GM19397 (cell line): ENCODE results near the gene ITSN1.

ENCODE experiments used
- ATAC-seq: cut with Tn5 transposase; IDR thresholded peaks from one replicate; pipeline ENCODE4 v1.9.1; 2021; ENCODE audit warnings: mild to moderate bottlenecking, moderate library complexity; ENCODE audit not compliant: unreplicated experiment

ITSN1 gene

DNA sequence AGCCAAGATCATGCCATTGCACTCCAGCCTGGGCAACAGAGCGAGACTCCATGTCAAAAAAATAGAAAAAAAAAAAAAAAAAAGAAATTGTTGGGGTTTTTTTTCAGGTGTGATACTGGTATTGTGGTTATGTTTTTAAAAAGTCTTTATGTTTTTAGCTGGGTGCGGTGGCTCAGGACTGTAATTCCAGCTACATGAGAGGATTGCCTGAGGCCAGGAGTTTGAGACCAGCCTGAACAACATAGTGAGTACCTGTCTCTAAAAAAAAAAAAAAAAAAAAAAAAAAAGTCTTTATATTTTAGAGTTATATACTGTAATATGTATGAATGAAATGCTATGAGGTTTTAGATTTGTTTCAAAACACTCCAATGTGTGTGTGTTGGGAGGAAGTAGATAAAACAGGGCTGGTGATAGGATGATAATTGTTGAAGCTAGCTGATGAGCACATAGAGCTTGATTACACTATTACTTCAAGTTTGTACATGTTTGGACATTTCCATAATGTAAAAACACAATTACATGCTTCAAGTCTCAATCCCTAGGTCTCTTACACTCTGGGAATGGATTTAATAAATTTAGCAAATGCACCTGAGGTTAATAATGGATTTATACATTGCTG lies 303.5 kb downstream of the ITSN1 start:
- ATAC-seq, result no peak

DNA sequence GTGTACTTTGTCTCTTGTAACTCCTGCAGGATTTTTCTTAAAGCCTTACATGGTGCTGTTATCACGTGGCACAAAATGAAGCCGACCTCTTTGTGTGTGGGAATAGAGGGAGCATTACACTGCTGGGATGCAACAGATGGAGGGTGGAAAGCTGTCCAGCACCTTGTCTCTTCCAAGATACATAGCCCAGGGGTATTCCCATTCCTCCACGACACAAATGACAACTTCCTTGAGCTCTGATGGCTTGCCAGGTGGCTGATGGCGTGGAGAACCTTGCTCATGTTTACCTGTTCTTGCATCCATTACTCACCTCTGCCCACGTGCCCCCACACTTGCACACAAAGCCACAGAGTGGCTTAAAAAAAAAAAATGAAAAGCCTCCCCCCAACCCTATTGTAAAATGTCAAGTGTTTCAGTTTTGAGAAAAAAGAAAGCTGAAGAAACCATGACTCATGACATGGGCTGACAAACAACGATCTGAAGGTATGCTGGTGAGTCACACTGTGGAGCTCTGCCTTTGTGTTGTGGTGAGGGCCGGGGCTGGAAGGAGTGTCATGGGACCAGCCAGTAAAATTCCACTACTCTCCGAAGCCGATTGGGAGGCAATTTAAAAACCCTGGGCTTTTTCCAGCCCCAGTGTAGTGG lies 305.3 kb downstream of the ITSN1 start:
- peak; percentile 44 for ATAC-seq

DNA sequence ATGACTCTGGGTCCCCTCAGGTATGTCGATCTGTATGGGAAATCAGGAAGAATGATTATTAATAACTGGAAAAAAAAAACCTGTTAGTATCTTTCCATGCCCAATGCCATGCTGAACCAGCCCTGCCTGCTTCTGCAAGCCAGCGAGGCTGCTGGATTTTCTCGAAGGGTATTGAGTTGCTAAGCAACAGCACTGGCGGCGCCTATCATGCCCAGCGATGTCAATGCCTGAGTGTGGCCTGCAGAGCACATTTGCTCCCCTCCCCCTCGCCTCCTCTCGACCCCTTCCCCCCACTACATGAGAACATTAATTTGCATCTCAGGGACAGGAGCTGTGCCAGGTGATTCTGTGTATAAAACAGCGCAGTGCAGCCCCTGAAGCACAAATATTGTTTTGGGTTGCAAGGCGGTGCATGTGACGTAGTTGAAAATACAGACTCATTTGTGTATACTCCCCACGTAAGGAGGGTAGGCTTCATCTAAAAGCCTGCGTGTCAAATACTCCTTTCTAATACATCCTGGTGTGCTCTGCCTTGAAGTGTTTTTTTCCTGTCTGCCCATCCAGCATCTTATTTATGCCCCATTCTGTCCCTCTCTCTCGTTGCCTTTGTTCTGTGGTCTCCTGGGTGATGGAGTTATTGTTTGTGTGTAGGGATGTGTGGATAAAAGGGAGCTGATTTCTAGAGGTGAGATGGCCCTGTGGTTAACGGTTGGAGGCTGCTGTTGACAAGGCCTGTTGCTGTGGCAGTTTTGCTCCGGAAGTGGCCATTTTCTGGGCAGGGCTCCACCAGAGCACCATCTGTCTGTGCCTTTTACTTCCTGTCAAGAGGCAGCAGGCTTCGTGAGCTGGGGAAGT lies 306.0 kb downstream of the ITSN1 start:
- ATAC-seq, result peak; percentile 56

DNA sequence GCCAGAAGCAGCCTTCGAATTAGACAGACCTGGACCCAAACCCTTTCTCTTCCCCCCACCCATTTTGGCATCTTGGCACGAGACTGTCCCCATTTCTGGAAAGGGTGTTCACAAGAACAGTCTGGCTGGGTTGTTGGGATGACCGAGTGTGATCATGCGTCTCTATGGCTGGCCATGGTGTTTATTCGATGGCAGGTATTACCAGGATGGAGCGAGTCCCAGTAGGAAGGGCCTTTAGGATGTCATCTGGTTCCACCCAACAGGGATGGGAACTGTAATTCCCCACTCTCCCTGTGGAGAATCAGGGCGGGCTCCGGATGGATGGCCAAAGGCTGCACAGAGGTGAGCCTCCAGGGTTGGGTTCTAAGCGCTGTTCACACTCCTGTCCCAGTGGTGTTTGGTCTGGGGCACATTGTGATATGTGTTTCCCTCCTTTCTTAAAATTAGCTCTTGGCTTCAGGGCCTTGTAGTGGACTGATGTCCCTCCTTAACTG lies 306.7 kb downstream of the ITSN1 start:
- no peak for ATAC-seq
